NCI-H82 (cell line): Measurements from ENCODE around the gene CIB4.
"Not testable (repeated sequence)": the region's sequence is repeated elsewhere in the genome, so short reads cannot be mapped to it uniquely, and the experiment has no call there.

Source experiments
- DNase-seq: peaks from one replicate; lab custom pipeline; 2025; lab: John Stamatoyannopoulos, UW

Gene CIB4

GRCh38 chr2:26666671-26667070 lies 25.5 kb upstream of the CIB4 start:
- no peak for DNase-seq

GRCh38 chr2:26665296-26665695 lies 24.1 kb upstream of the CIB4 start:
- not testable (repeated sequence) for DNase-seq

- DNase-seq: no peak
Measured at GRCh38 chr2:26660363-26660962, 19.3 kb upstream of the CIB4 start.

GRCh38 chr2:26658691-26659346 lies 17.7 kb upstream of the CIB4 start:
- no peak for DNase-seq

GRCh38 chr2:26657265-26657664 lies 16.1 kb upstream of the CIB4 start:
- DNase-seq: no peak

- no peak for DNase-seq
Measured at GRCh38 chr2:26655611-26656195, 14.5 kb upstream of the CIB4 start.

GRCh38 chr2:26655120-26655519 lies 14.0 kb upstream of the CIB4 start:
- not testable (repeated sequence) for DNase-seq

GRCh38 chr2:26654061-26654340 lies 12.8 kb upstream of the CIB4 start:
- DNase-seq: no peak

- no peak for DNase-seq
Measured at GRCh38 chr2:26653207-26654060, 12.3 kb upstream of the CIB4 start.

GRCh38 chr2:26652361-26653041 lies 11.3 kb upstream of the CIB4 start:
- DNase-seq: peak; percentile 27

GRCh38 chr2:26651799-26652198 lies 10.6 kb upstream of the CIB4 start:
- DNase-seq: no peak

GRCh38 chr2:26651470-26651771 lies 10.3 kb upstream of the CIB4 start:
- DNase-seq: no peak

GRCh38 chr2:26650713-26651469 lies 9.7 kb upstream of the CIB4 start:
- no peak for DNase-seq

- no peak for DNase-seq
Measured at GRCh38 chr2:26649992-26650712, 9.0 kb upstream of the CIB4 start.

GRCh38 chr2:26649322-26649721 lies 8.2 kb upstream of the CIB4 start:
- peak; percentile 95 for DNase-seq

- no peak for DNase-seq
Measured at GRCh38 chr2:26648516-26648915, 7.3 kb upstream of the CIB4 start.

- DNase-seq: no peak
Measured at GRCh38 chr2:26647981-26648380, 6.8 kb upstream of the CIB4 start.

- no peak for DNase-seq
Measured at GRCh38 chr2:26646986-26647672, 6.0 kb upstream of the CIB4 start.

GRCh38 chr2:26645762-26646161 lies 4.6 kb upstream of the CIB4 start:
- no peak for DNase-seq

GRCh38 chr2:26644188-26644835 lies 3.1 kb upstream of the CIB4 start:
- DNase-seq: no peak
